T-helper 22 cell (primary cell): ENCODE data around the gene CREB3L1.

Experiments
- DNase-seq: peaks from one replicate; pipeline ENCODE4 v3.0.0-alpha.2; 2020; ENCODE audit warnings: low read depth

CREB3L1 gene

GRCh38 chr11:46327829-46328228, 50.4 kb downstream of the CREB3L1 start:
- DNase-seq = no peak

GRCh38 chr11:46330154-46330553, 52.7 kb downstream of the CREB3L1 start:
- no peak for DNase-seq

GRCh38 chr11:46330563-46331281, 53.3 kb downstream of the CREB3L1 start:
- DNase-seq = no peak

GRCh38 chr11:46331282-46331984, 54.0 kb downstream of the CREB3L1 start:
- DNase-seq = peak; percentile 49

GRCh38 chr11:46332093-46332567, 54.7 kb downstream of the CREB3L1 start:
- DNase-seq = no peak

- DNase-seq = no peak
Observed at GRCh38 chr11:46332568-46333393, 55.3 kb downstream of the CREB3L1 start.

- DNase-seq = no peak
Observed at GRCh38 chr11:46333394-46333947, 56.0 kb downstream of the CREB3L1 start.

GRCh38 chr11:46334211-46334610, 56.7 kb downstream of the CREB3L1 start:
- DNase-seq = no peak

- no peak for DNase-seq
Observed at GRCh38 chr11:46335271-46335670, 57.8 kb downstream of the CREB3L1 start.

- DNase-seq = no peak
Observed at GRCh38 chr11:46335890-46336562, 58.6 kb downstream of the CREB3L1 start.

GRCh38 chr11:46336563-46337180, 59.2 kb downstream of the CREB3L1 start:
- DNase-seq = no peak

GRCh38 chr11:46337626-46338345, 60.3 kb downstream of the CREB3L1 start:
- DNase-seq = no peak

- DNase-seq = no peak
Observed at GRCh38 chr11:46338636-46338987, 61.1 kb downstream of the CREB3L1 start.

GRCh38 chr11:46338988-46339666, 61.7 kb downstream of the CREB3L1 start:
- no peak for DNase-seq

- no peak for DNase-seq
Observed at GRCh38 chr11:46339816-46340215, 62.4 kb downstream of the CREB3L1 start.

- no peak for DNase-seq
Observed at GRCh38 chr11:46341454-46341853, 64.0 kb downstream of the CREB3L1 start.

GRCh38 chr11:46342239-46342638, 64.8 kb downstream of the CREB3L1 start:
- DNase-seq = no peak

GRCh38 chr11:46343520-46343919, 66.1 kb downstream of the CREB3L1 start:
- DNase-seq = no peak

GRCh38 chr11:46345131-46345597, 67.7 kb downstream of the CREB3L1 start:
- no peak for DNase-seq
